Chondrocyte (in vitro differentiated cells): Measurements from ENCODE around the gene AHNAK. TPM values are rescaled to one million over a fixed set of nuclear protein-coding genes. Genes with fewer than 3 reads are reported as not detected.

Source experiments
- DNase-seq: peaks from one replicate; pipeline ENCODE4 v3.0.0; 2021; ENCODE audit warnings: mixed read lengths, low spot score
- H3K27ac Mint-ChIP-seq: one replicate; pipeline ENCODE4 v1.8.0; 2021; ENCODE audit warnings: mild to moderate bottlenecking, moderate library complexity, mixed read lengths; ENCODE audit not compliant: unreplicated experiment
- H3K27me3 Mint-ChIP-seq: 2 replicates; pipeline ENCODE4 v1.8.0; 2021; ENCODE audit warnings: low read depth, mixed read lengths
- H3K36me3 Mint-ChIP-seq: 2 replicates; pipeline ENCODE4 v1.8.0; 2021; ENCODE audit warnings: low read depth, mixed read lengths
- H3K4me1 Mint-ChIP-seq: 2 replicates; pipeline ENCODE4 v1.8.0; 2021; ENCODE audit warnings: low read depth, mild to moderate bottlenecking, mixed read lengths
- H3K4me3 Mint-ChIP-seq: one replicate; pipeline ENCODE4 v1.8.0; 2021; ENCODE audit warnings: mild to moderate bottlenecking, moderate library complexity, mixed read lengths; ENCODE audit not compliant: unreplicated experiment
- H3K9me3 Mint-ChIP-seq: 2 replicates; pipeline ENCODE4 v1.8.0; 2021; ENCODE audit warnings: low read depth, mixed read lengths
- total RNA-seq: library from RNA; stranded (reverse); gene quantifications from 3 replicates; pipeline ENCODE4 v1.2.1, GENCODE V29; 2021
- TF ChIP-seq, protein P1 (sequence below): fragments of 200-600 bp; sonication (generic); IDR thresholded peaks from 2 replicates; pipeline ENCODE4 v1.5.0; 2021; ENCODE audit warnings: antibody characterized with exemption, mild to moderate bottlenecking, moderate library complexity

AHNAK gene
- total RNA-seq, 1 donor from 2014 or later = 514 TPM

DNA sequence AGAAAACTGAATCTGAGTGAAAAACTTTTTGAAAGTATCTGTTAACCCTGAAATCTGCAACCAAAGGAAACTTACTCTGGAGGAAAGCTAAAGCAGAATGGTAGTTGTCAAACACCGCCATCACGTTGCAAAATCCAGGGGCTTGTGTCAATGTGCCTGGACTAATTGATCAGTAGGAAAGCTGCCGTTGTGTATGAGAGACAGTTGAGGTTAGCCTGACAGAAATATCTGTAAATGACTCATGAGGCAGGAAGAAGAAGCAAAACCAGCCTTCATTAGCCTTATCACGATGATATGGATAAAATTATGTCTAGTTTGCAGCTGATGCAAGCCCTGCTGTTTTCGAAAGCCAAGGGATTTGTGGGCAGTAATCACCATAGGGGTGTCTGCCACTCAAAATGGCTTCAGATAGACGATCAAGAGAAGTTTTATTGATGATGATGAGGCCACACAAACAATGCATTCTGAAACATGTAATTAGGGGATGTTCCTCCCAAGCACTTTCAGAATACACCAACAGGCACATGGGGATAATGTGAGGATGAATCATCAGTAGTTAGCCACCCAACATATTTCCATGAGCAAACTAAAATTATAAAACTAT, 118.9 kb downstream of the AHNAK start:
- Mint-ChIP-seq H3K9me3 (no peaks in the 10 kb centered on the region), H3K27ac (peak overlapping the region; percentile 43), H3K36me3 (no peaks in the 10 kb centered on the region), H3K27me3 (no peaks in the 10 kb centered on the region), H3K4me1 (peaks cover 60% of the 10 kb centered on the region), H3K4me3 (no peak overlapping the region)
- TF ChIP-seq, protein P1, sequence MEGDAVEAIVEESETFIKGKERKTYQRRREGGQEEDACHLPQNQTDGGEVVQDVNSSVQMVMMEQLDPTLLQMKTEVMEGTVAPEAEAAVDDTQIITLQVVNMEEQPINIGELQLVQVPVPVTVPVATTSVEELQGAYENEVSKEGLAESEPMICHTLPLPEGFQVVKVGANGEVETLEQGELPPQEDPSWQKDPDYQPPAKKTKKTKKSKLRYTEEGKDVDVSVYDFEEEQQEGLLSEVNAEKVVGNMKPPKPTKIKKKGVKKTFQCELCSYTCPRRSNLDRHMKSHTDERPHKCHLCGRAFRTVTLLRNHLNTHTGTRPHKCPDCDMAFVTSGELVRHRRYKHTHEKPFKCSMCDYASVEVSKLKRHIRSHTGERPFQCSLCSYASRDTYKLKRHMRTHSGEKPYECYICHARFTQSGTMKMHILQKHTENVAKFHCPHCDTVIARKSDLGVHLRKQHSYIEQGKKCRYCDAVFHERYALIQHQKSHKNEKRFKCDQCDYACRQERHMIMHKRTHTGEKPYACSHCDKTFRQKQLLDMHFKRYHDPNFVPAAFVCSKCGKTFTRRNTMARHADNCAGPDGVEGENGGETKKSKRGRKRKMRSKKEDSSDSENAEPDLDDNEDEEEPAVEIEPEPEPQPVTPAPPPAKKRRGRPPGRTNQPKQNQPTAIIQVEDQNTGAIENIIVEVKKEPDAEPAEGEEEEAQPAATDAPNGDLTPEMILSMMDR = no peak
- no peak for DNase-seq

DNA sequence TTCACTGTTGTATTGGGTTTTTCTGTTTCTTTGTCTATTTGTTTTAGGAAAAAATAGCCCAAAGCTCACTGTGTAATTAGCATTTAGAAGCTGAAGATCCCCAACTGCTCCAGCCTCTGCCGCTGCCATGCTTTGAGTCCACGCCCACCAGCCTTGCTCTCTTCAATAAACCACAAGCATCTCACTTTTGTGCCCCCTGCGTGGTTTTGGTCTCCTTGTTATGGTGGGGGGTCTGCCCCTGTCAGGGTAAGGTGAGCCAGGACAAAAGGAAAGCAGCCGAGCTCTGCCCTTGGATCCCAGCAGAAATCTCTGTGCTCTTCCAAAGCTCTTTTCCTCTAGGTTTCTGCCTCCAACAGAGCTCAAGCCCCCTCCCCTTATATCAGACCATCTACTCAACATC, 123.6 kb downstream of the AHNAK start:
- no peak for DNase-seq
- Mint-ChIP-seq H3K27me3 (no peaks in the 10 kb centered on the region), H3K36me3 (no peaks in the 10 kb centered on the region), H3K27ac (no peak overlapping the region), H3K4me1 (peaks cover 26% of the 10 kb centered on the region), H3K4me3 (no peak overlapping the region), H3K9me3 (no peaks in the 10 kb centered on the region)
- TF ChIP-seq, protein P1 = no peak

DNA sequence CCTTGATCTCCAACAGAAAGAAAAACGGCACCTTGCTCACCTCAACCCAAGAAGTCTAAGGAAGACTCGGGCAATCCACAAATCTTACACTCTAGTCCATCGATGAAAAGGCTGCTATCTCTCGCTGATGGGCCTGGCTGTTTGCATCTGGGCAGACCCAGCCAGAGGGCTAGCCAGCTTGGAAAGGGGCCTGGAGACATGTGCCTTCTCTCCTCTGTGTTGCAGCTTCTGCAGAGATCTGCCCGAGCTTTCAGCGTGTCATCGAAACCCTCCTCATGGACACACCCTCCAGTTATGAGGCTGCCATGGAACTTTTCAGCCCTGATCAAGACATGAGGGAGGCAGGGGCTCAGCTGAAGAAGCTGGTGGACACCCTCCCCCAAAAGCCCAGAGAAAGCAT, 124.6 kb downstream of the AHNAK start:
- DNase-seq = no peak
- Mint-ChIP-seq H3K4me1 (peaks cover 18% of the 10 kb centered on the region), H3K36me3 (no peaks in the 10 kb centered on the region), H3K27me3 (no peaks in the 10 kb centered on the region), H3K4me3 (no peak overlapping the region), H3K9me3 (no peaks in the 10 kb centered on the region), H3K27ac (no peak overlapping the region)
- TF ChIP-seq, protein P1 = no peak

DNA sequence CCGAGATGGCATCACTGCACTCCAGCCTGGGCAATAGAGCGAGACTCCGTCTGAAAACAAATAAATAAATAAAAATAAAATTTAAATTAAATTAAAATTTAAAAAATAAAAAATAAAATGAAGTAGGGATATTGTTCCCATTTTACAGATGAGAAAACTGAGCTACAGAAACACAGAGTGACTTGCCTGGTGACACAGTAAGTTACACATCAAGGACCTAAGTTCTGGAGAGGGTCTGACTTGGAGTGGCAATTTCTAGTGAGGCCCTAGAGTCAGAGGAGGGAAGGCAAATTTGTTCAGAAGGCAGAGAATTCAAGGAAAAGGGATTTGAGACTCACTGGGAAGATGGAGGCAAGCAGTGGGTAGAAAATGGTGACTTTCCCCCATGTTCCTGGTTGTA, 125.7 kb downstream of the AHNAK start:
- Mint-ChIP-seq H3K27me3 (peaks cover 2% of the 10 kb centered on the region), H3K4me1 (peaks cover 9% of the 10 kb centered on the region), H3K9me3 (no peaks in the 10 kb centered on the region), H3K27ac (no peak overlapping the region), H3K4me3 (no peak overlapping the region), H3K36me3 (no peaks in the 10 kb centered on the region)
- DNase-seq = no peak
- TF ChIP-seq, protein P1 = no peak

DNA sequence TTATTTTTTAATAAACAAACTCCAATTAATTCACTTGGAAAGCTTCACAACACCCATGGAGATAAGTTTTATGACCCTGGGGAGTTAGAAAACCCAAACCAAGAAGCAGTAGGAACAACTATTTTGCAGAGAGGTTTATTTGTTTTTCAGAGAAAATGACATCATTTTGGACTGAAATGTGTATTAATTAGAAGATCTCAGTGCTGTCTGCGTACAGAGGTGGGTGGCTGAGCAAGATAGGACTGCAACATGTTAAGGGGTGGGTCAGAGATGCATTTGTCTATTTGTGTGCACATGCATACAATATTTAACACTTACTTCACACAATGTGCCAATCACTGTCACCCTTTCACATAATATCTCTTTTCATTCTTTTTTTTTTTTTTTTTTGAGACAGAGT, 126.7 kb downstream of the AHNAK start:
- H3K9me3 Mint-ChIP-seq = no peaks in the 10 kb centered on the region

More for the DNA sequence above, 126.7 kb downstream of the AHNAK start:
- H3K36me3 Mint-ChIP-seq = no peaks in the 10 kb centered on the region
- no peak overlapping the region for H3K4me3 Mint-ChIP-seq
- DNase-seq = no peak
- TF ChIP-seq, protein P1 = no peak
- peaks cover 9% of the 10 kb centered on the region for H3K4me1 Mint-ChIP-seq
- H3K27me3 Mint-ChIP-seq = peaks cover 2% of the 10 kb centered on the region
- no peak overlapping the region for H3K27ac Mint-ChIP-seq
